HUES64 (cell line): ENCODE results near the gene TFEC.

Experiments used
- H3K27ac ChIP-seq: 2 replicates; pipeline ENCODE4 v1.7.0; 2013; ENCODE audit warnings: low read depth, low read length, inconsistent platforms
- H3K27me3 ChIP-seq: 2 replicates; pipeline ENCODE4 v1.6.1; 2013; ENCODE audit warnings: mild to moderate bottlenecking, low read length; ENCODE audit not compliant: insufficient read depth
- H3K36me3 ChIP-seq: 2 replicates; pipeline ENCODE4 v1.6.1; 2013; ENCODE audit warnings: mild to moderate bottlenecking, low read length; ENCODE audit not compliant: insufficient read depth
- H3K4me1 ChIP-seq: 2 replicates; pipeline ENCODE4 v1.6.1; 2013; ENCODE audit warnings: mild to moderate bottlenecking, low read length, moderate library complexity; ENCODE audit not compliant: insufficient read depth
- H3K4me3 ChIP-seq: 2 replicates; pipeline ENCODE4 v1.5.1; 2013; ENCODE audit warnings: mild to moderate bottlenecking, low read length, moderate library complexity
- H3K9ac ChIP-seq: 2 replicates; pipeline ENCODE4 v1.6.1; 2013; ENCODE audit warnings: mild to moderate bottlenecking, low read depth, low read length
- H3K9me3 ChIP-seq: 2 replicates; pipeline ENCODE4 v1.6.1; 2013; ENCODE audit warnings: low read depth, low read length; ENCODE audit not compliant: insufficient read depth
- WGBS: fragments of 150-250, 120-280 bp; methylation state at CpG from one replicate; pipeline ENCODE4 v1.1.7; 2013; ENCODE audit warnings: missing lambda C conversion rate; 5-methylcytosine and 5-hydroxymethylcytosine counted together

TFEC gene

DNA sequence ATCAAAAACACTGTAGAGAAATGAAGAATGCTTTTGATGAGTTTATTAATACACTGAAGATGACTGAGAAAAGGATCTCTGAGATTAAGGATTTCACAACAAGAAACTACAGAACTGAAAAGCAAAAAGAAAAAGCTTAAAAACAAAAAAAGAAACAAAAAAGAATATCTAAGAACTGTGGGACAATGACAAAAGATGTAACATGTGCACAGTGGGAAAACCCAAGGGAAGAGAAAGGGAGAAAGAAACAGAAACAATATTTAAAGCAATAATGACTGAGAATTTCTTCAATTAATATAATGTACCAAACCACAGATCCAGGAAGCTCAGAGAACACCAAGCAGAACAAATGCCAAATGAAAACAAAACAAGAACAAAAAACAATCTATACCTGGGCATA lies 42.2 kb downstream of the TFEC start:
- Histone ChIP-seq H3K9ac (no peak overlapping the region), H3K27me3 (no peaks in the 10 kb centered on the region), H3K9me3 (no peaks in the 10 kb centered on the region), H3K27ac (no peak overlapping the region), H3K36me3 (no peaks in the 10 kb centered on the region), H3K4me1 (no peaks in the 10 kb centered on the region), H3K4me3 (no peak overlapping the region)

DNA sequence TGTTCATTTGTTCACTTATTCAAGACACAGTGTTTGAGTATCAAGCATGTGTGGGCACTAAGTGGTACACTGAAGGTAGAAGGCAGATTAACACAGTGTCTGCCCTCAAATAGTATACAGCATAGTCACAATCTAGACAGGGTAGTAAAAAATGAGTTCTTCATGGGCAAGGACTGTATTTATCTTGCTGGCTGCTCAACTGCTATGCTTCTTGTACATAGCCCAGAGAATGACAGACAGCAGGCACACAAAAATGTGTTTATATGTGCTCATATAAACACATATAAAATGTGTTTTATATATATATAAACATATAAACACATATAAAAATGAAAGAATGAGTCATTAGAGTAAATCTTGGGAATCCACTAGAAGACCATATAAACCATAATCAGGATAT lies 43.1 kb downstream of the TFEC start:
- no peak overlapping the region for H3K27ac ChIP-seq
- H3K4me1 ChIP-seq: no peaks in the 10 kb centered on the region
- no peaks in the 10 kb centered on the region for H3K27me3 ChIP-seq
- H3K9ac ChIP-seq: no peak overlapping the region
- H3K36me3 ChIP-seq: no peaks in the 10 kb centered on the region
- no peaks in the 10 kb centered on the region for H3K9me3 ChIP-seq
- H3K4me3 ChIP-seq: no peak overlapping the region

DNA sequence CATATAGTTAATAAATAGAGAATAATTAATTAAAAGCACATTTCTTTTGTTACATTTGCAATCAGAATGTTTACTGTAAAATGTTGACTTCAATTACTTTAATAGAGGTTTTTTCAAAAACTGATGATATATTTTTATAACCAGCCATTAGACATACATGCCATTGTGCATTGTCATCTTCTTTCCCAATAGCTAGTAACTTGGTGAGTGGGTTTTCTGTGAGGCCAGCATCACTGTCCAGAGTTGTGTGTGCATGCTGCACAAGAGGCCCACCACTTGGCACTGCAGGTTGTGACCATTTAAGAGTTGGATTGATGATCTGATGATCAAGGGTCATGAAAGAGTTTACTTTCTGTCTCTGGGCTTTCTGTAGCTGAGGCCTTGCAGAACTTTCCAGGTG lies 46.5 kb downstream of the TFEC start:
- Histone ChIP-seq H3K9ac (no peak overlapping the region), H3K4me1 (no peaks in the 10 kb centered on the region), H3K27ac (no peak overlapping the region), H3K27me3 (no peaks in the 10 kb centered on the region), H3K36me3 (no peaks in the 10 kb centered on the region), H3K4me3 (no peak overlapping the region), H3K9me3 (no peaks in the 10 kb centered on the region)

DNA sequence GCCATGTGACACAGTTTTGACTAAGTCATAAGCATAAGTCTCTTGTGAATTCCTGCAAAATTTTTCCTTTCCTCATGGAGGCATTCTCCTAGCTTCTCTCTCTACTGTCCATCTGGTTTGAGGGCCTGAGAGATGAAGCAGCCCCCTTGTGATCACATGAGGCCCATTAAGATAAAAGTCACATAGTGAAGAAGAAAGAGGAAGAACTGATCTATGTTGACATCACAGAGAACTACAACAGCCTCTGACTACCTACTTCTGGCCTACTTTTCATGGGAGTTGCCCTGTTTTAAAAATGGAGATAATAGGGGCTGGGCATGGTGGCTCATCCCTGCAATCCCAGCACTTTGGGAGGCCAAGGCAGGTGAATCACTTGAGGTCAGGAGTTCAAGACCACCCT lies 50.4 kb downstream of the TFEC start:
- H3K4me3 ChIP-seq: no peak overlapping the region
- no peaks in the 10 kb centered on the region for H3K9me3 ChIP-seq
- no peaks in the 10 kb centered on the region for H3K36me3 ChIP-seq
- H3K9ac ChIP-seq: no peak overlapping the region
- no peak overlapping the region for H3K27ac ChIP-seq
- H3K27me3 ChIP-seq: no peaks in the 10 kb centered on the region
- no peaks in the 10 kb centered on the region for H3K4me1 ChIP-seq

DNA sequence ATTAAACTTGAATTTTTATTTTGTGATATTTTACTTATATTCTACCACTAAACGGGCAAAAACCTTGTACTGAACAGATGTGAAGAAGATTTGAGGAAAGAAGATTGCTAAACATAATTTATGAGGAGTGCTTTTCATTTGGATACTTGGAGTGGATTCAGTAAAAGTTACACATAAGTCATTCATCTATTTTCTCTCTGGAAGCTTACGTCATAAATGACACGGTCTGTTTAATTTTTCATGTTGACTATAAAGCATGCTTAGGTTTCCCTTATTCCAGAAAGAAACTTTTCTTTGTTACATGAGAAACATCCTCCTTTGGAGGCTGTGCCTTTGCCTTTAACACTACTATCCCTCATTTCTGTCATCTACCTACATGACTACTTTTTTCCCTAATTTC lies 53.9 kb downstream of the TFEC start:
- H3K27ac ChIP-seq: no peak overlapping the region
- H3K4me3 ChIP-seq: no peak overlapping the region
- 90% methylated on average over 2 of the region's 3 CpGs for WGBS
- H3K27me3 ChIP-seq: no peaks in the 10 kb centered on the region
- H3K9ac ChIP-seq: no peak overlapping the region
- H3K36me3 ChIP-seq: no peaks in the 10 kb centered on the region
- no peaks in the 10 kb centered on the region for H3K9me3 ChIP-seq
- H3K4me1 ChIP-seq: no peaks in the 10 kb centered on the region

DNA sequence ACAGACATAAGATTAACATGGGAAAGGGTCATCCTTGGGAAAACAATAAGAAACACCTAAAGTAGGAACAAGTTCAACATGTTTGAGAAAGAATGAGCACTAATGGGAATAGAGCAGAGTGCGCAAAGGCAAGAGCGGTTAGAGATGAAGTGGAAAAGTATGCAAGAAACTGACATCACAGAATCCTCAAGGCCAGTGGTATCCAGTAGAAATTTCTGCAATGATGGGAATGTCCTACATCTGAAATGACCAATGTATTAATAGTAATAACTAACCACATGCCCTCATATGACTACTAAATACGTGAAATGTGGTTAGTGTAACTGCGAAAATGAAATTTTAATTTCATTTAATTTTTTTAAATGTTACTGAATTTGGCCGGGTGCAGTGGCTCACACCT lies 54.8 kb downstream of the TFEC start:
- 74% methylated on average over 5 of the region's 5 CpGs for WGBS
- Histone ChIP-seq H3K36me3 (no peaks in the 10 kb centered on the region), H3K27ac (no peak overlapping the region), H3K9ac (no peak overlapping the region), H3K27me3 (no peaks in the 10 kb centered on the region), H3K4me1 (no peaks in the 10 kb centered on the region), H3K9me3 (no peaks in the 10 kb centered on the region), H3K4me3 (no peak overlapping the region)

DNA sequence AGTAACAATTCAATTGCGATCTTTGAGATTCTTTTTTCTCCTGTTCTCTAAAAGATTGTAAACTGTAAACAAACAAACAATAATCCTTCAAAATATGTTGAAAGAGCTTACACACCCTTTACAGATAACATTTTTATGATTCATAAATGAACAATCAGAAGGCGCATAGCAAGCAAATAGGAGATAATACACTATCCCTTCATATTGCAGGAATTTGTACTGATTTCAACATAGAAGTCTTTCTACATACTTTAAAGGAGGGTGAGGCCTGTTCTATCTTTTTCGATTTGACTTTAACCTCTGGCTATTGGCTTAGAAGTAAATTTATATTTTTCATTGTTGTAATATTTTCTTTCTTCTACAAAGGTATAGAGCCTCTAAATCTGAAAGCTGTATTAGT lies 57.2 kb downstream of the TFEC start:
- no peaks in the 10 kb centered on the region for H3K9me3 ChIP-seq
- H3K4me1 ChIP-seq: no peaks in the 10 kb centered on the region
- no peaks in the 10 kb centered on the region for H3K36me3 ChIP-seq

DNA sequence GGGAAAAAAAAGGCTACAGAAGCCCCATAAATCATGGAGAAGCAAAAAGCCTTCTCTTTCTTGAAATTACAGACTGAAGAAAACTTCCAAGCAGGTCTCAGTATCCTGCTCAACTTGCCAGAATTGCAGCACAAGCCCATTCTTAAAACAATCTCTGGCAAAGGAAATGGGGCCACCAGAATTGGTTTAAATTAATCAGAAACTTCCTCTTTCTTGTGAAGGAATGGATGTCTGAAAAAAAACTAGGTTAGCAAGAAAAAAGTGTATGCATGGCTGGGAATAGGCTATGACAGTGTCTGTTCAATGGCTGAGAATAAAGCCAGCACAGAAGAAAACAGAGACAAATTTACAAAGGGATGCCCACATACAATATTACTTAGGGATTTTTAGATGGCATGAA lies 59.1 kb downstream of the TFEC start:
- Histone ChIP-seq H3K36me3 (no peaks in the 10 kb centered on the region), H3K9ac (no peak overlapping the region), H3K27me3 (no peaks in the 10 kb centered on the region), H3K9me3 (no peaks in the 10 kb centered on the region), H3K27ac (no peak overlapping the region), H3K4me1 (no peaks in the 10 kb centered on the region), H3K4me3 (no peak overlapping the region)

More for the DNA sequence above, 57.2 kb downstream of the TFEC start:
- Histone ChIP-seq H3K4me3 (no peak overlapping the region), H3K9ac (no peak overlapping the region), H3K27me3 (no peaks in the 10 kb centered on the region), H3K27ac (no peak overlapping the region)
- WGBS: 95% methylated on average over 2 of the region's 3 CpGs

DNA sequence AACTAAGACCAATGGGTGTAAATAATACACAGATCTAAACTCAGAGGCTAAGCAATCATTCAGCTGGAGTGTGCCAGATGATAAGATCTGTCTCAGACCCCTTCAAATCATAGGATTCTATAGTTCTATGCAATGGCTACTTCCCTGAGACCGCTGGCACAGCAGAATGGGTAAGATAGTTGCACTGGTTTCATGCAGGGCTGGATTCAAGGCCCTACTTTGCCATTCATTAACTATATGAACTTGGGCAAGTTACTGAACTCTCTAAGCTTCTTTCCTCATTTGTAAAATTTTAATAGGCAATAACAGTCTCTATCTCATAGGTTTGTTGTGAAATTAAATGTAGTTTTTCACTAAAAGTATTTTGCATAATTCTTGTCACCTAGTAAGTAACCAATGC lies 62.0 kb downstream of the TFEC start:
- WGBS: 70% methylated on average over 1 of the region's 1 CpG
- H3K27ac ChIP-seq: no peak overlapping the region
- no peaks in the 10 kb centered on the region for H3K36me3 ChIP-seq

DNA sequence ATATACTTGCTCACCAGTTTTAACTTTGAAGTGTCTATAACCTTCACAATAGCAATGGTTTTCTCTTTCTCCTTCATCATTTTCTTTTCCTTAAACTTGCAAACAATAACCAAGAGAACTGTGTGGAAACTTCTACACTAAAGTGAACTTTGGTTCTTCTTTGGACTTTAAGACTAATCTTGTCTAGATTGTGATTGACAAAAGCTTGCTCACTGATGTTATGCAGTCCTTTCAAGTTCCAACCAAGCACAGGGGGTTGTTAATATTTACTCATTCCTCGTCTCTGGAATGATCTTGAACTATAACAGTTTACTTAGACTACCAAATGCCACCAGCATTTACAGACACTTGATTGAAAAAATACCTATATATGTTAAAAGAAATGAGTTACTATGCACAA lies 62.4 kb downstream of the TFEC start:
- Histone ChIP-seq H3K9ac (no peak overlapping the region), H3K4me3 (no peak overlapping the region), H3K4me1 (no peaks in the 10 kb centered on the region), H3K9me3 (no peaks in the 10 kb centered on the region), H3K27me3 (no peaks in the 10 kb centered on the region), H3K27ac (no peak overlapping the region), H3K36me3 (no peaks in the 10 kb centered on the region)
- WGBS: 100% methylated on average over 1 of the region's 1 CpG

More for the DNA sequence above, 62.0 kb downstream of the TFEC start:
- no peaks in the 10 kb centered on the region for H3K27me3 ChIP-seq
- no peaks in the 10 kb centered on the region for H3K9me3 ChIP-seq
- no peaks in the 10 kb centered on the region for H3K4me1 ChIP-seq
- no peak overlapping the region for H3K9ac ChIP-seq
- H3K4me3 ChIP-seq: no peak overlapping the region

DNA sequence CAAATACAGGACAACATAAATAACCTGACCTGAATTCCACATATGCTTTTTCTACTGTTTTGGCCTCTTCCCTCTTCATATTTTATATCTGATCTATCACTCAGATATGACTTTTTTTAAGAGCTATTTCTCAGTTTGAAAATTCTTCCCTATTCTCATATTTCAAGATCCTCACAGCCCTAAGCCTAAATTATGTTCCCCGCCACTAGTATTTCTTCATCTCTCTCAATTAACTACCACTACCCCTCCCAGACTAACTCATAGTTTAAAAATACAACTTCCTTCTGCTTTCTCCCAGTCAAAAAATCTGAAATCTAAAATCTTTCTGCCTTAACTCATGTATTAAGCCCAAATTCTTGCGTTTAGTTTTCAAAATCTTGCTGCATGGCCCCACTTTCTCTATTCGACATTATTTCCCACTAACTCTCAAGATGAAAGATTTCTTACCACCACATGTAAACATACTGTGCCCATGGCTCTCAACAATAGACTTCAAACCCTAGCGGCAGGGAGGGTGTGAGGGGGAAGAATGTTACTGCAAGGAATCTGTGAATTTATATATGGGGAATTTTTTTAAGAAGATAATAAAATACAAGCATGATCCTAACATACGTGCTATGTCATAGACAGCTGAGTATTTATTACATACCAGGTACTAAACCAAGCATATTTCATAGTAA lies 64.6 kb downstream of the TFEC start:
- Histone ChIP-seq H3K27me3 (no peaks in the 10 kb centered on the region), H3K9ac (no peak overlapping the region), H3K27ac (no peak overlapping the region), H3K4me1 (no peaks in the 10 kb centered on the region), H3K9me3 (no peaks in the 10 kb centered on the region), H3K4me3 (no peak overlapping the region), H3K36me3 (no peaks in the 10 kb centered on the region)
- 93% methylated on average over 3 of the region's 5 CpGs for WGBS

DNA sequence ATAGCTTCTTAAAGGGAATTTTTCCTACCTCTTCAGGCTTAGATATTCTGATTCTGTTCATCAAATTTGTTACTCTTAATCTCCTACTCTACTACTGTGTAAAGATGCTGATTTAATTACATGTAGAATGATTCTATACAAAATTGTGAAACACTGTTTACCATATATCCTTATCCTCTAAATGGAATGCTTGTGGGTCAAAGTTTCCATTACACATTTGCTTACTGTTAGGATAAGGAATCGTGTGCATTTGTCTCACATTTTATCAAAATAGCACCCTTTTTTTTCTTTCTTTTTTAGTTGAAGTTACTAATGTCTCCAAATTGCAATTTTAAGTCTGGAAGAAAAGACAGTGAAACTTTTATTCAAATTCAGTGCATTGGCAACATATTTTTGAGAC lies 65.3 kb downstream of the TFEC start:
- WGBS: 100% methylated on average over 1 of the region's 1 CpG
- no peak overlapping the region for H3K27ac ChIP-seq
- no peak overlapping the region for H3K9ac ChIP-seq
- no peak overlapping the region for H3K4me3 ChIP-seq
- no peaks in the 10 kb centered on the region for H3K9me3 ChIP-seq
- no peaks in the 10 kb centered on the region for H3K4me1 ChIP-seq
- H3K27me3 ChIP-seq: no peaks in the 10 kb centered on the region
- H3K36me3 ChIP-seq: no peaks in the 10 kb centered on the region
